Body of pancreas (tissue), 4 donors: Measurements from ENCODE around the gene COL15A1.

ENCODE experiments used
- CTCF ChIP-seq, 7 experiments: fragments of 450-650 bp in 4 of 7; fragments of 200-600 bp in 3 of 7; sonication (generic) in 3 of 7; IDR thresholded peaks; one replicate each; pipeline ENCODE4 v1.5.1; 2016 to 2019; ENCODE audit warnings: antibody characterized with exemption in 7 of 7
- POLR2A ChIP-seq, 3 donors: fragments of 450-650 bp; IDR thresholded peaks; one replicate each; pipeline ENCODE4 v1.6.1; 2016; ENCODE audit warnings: antibody characterized with exemption in 3 of 3, mild to moderate bottlenecking in 2 of 3

GRCh38 chr9:99083051-99083450, 139.3 kb downstream of the COL15A1 start:
- TF ChIP-seq CTCF (IDR thresholded peaks at IDR 0.05) (no peak), POLR2A (IDR thresholded peaks at IDR 0.05) (no peak)
